A204.1 (cell line): ENCODE results near the gene EXOC3L4.
"Not testable (repeated sequence)": the region's sequence is repeated elsewhere in the genome, so short reads cannot be mapped to it uniquely, and the experiment has no call there.

Source experiments
- FAIRE-seq: peaks from 2 replicates; lab custom pipeline; 2012; peaks lifted over from hg19 to GRCh38; lab: Jason Lieb, UNC

EXOC3L4 gene

DNA sequence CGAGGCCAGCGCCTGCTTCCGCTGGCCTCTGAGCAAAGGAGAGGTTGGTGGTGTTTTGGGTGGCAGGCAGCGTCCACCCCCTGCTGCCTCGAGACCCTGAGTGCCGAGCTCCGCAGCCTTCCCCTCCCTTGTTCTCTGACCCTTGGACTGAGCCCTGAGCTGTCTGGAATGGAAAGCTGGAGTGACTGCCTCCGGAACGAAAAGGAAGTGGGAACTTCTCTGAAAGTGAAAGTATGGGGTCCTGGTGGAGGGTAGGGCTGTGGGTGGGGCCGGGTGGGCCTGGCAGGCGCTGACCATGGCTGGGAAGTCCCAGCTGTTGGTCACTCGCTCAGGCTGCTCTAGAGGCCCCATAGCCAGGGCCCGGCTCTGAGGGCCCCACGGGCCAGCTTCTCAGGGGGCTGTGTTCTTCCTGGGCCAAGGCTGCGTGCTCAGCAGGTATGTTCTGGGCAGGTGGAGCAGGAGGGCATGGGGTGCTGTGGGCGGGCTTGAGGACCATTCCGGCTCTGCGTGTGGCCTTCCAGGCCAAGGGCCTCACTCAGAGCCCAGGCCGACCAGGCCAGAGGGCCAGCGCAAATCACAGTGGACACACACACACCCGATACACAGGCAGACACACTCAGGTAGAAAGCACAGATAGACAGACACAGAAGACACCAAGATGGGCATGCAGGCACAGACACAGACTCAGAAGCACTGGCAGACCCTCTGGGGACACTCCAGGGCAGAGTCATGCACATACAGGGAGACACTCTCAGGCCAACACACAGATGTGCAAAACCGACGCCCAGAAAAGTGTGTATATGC, at the start of gene EXOC3L4:
EXOC3L4 (plus strand) TSS at position 320 of the 804 bp plus-strand sequence. CDS start 5,495 bp downstream, outside the sequence.
- no peak for FAIRE-seq

GRCh38 chr14:103045371-103045869, 49.1 kb upstream of the EXOC3L4 start:
- no peak for FAIRE-seq

DNA sequence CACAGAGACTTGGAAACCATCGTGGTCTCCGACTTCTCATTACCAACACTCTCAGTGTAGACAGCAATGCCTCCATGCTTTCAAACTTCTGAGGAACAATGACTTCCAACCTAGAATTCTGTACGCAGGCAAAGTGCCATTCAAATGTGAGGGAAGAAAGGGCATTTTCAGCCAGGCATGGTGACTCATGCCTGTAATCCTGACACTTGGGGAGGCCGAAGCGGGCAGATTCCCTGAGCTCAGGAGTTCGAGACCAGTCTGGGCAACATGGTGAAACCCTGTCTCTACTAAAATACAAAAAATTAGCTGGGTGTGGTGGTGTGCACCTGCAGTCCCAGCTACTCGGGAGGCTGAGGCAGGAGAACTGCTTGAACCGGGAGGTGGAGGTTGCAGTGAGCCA, 47.1 kb upstream of the EXOC3L4 start:
- FAIRE-seq = not testable (repeated sequence)

DNA sequence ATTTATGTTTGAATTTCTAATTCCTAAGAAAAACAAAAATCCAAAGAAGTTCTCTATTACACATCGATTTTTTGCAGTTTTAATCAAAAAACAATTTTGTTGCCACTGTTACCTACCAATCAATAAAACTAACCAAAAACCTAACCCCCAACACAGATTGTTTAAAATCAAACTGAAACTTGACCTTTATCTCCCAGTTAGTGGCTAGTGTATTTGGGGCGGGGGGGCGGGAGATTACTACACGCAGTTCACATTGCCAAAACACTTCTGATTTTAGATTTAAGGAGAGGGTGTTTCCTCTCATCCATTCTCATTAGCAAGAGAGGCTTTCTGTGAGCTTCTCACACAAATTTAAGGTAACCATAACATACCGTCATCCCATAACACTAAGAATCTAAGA, 43.6 kb upstream of the EXOC3L4 start:
- no peak for FAIRE-seq

GRCh38 chr14:103052407-103052806, 42.1 kb upstream of the EXOC3L4 start:
- FAIRE-seq = no peak

DNA sequence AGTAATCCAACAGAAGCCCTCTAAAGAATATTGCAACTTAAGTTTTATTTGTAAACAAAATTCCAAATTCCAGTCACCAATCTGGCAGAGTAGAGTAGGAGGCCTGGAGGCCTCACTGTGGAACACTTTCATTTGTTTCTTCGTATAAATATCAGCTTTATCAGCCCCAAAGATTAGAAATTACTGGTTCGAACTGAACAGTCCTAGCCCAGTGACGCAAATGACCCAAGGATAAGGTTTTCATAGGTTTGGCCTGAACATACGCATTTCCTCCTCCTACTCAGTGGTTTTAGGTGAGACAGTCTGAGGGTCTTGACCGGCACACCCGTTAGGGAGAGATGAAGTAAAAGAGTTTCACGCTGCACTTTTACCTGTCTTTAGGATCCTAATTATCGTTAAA, 38.8 kb upstream of the EXOC3L4 start:
- FAIRE-seq = no peak

DNA sequence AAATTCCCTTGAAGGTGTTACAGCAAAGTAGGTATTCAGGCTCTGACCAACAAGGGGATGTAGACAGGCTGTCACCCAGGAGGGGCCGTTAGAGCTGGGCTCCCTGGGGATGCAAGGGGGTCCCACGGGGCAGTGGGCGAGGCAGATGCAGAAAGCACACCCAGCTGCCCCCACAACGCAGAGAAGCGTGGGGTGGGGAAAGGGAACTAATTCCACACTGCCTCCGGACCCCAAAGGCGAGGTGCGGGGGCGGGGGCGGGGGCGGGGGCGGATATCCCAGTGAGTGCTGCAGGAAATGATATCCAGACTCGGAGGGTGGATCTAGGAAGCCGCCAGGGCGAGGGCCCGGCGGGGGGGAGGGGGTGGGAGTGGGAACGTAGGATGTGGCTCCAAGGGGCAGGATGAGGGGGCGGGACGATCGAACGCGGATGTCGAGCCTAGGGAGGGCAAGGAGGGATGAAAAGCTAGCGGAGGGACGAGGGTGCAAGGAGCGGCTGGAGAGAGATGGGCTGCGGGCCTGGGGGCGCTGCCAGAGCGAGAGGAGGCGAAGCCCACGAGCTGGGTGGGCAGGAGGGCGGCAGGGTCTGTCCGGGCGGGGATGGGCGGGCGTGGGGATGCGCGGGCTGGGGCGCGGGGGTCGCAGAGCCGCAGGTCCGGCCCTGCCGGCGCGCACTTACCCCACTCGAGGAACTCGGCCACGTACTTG, 38.0 kb upstream of the EXOC3L4 start:
- FAIRE-seq = no peak

DNA sequence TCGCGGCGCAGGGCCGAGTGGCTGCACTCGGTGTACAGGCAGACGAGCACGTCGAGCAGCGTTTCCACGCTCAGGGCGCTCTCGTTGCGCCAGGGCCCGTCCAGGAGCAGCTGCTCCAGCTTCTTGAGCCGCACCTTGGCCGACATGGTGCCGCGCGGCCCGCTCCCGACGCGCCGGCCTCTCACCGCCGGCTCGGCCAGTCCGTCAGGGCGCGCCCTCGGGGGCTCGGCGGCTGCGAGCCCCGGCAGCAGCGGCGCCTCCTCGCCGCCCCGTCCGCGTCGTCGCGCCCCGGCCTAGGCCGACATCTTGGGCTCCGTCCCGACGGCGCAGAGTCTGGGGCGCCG, 37.5 kb upstream of the EXOC3L4 start:
- no peak for FAIRE-seq

GRCh38 chr14:103057372-103058163, 37.0 kb upstream of the EXOC3L4 start, which contains the start of gene CDC42BPB:
CDC42BPB (minus strand) TSS chr14:103057549; CDS start chr14:103057173, 376 bp downstream.
- no peak for FAIRE-seq

- FAIRE-seq = no peak
Observed at GRCh38 chr14:103058164-103059055, 36.1 kb upstream of the EXOC3L4 start.

GRCh38 chr14:103059556-103059955, 35.0 kb upstream of the EXOC3L4 start:
- FAIRE-seq = no peak

GRCh38 chr14:103061482-103061976, 33.0 kb upstream of the EXOC3L4 start:
- FAIRE-seq = no peak

DNA sequence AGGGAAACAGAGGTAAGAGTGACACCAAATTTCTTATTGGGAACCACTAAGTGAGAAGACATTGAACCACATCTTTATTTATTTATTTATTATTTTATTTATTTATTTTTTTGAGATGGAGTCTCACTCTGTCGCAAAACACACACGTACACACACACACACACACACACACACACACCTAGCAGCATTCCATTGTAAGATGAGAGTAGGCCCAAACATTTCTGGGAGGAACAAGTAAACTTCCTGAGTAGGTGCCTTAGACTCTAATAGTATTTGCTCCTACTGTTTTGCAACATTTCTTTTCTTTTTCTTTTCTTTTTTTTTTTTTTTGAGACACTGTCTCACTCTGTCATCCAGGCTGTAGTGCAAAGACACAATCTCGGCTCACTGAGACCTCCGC, 30.1 kb upstream of the EXOC3L4 start:
- no peak for FAIRE-seq

- no peak for FAIRE-seq
Observed at GRCh38 chr14:103064978-103065377, 29.5 kb upstream of the EXOC3L4 start.

DNA sequence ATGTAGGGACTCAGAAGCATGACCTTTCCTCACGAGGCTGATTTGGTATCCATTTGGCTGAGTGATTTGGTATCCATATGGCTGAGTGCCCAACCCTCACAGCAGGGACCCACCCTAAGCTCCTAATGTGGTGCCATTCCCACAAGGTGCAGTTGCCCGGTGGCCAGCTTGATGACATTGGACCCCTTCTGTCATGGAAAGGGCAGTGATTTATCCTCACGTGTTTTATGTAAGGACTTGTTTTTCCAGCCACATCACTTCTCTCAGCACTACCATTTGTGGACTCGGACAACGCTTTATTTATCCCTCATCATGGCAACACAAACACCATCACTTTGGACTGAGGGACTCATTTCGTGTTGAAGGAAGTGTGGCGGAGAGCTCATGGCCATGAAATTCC, 28.7 kb upstream of the EXOC3L4 start:
- FAIRE-seq = no peak

- no peak for FAIRE-seq
Observed at GRCh38 chr14:103066399-103066798, 28.1 kb upstream of the EXOC3L4 start.

GRCh38 chr14:103067231-103067954, 27.1 kb upstream of the EXOC3L4 start:
- FAIRE-seq = no peak

GRCh38 chr14:103068351-103069073, 26.0 kb upstream of the EXOC3L4 start:
- FAIRE-seq = no peak

DNA sequence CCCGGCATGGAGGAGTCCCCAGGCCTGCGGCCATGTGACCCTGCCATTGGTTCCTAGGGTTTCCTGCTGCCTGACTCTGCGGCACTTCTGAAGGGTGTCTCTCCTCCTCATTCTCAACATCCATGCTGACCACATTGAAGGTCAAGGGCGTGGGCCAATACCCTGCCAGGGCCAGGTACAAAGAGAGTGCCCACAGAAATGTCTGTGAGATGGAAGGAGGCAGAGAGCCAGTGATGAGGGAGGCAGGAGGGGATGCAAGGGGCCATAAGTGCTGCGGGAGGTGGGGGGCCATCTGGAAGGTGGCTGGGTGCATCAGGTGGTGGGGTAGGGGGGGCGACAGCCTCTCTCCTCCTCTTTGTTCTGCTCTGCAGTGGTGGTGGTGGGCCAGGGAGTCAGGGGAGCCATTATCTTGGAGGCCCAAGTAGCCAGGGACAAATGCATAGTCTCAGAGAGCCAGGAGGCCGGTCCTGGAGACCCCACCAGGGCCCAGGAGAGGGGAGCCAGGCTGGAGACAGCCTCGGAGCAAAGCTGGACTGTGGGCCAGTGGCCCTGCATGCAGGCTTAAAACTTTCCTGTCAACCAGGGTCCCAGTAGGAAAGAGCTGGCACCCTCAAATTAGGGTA, 24.2 kb upstream of the EXOC3L4 start:
- no peak for FAIRE-seq
